Breast epithelium (tissue), 4 donors: ENCODE data around the gene GAN. TPM values are rescaled to one million over a fixed set of nuclear protein-coding genes. Genes with fewer than 3 reads are reported as not detected.
A peak's percentile ranks its signal among the peaks of the same experiment; 100 is the strongest.

Source experiments
- DNase-seq, 2 donors: peaks; one replicate each; pipeline ENCODE4 v3.0.0-alpha.2; 2019; ENCODE audit warnings: low spot score in 2 of 2
- H3K27ac ChIP-seq, 2 donors: fragments of 200-600 bp; sonication (generic) in 1 of 2; one replicate each; pipeline ENCODE4 v1.5.1; 2016 to 2019; ENCODE audit warnings: mild to moderate bottlenecking in 1 of 2
- H3K27me3 ChIP-seq, 2 donors: fragments of 200-600 bp; sonication (generic) in 1 of 2; one replicate each; pipeline versions ENCODE4 v1.5.1 to v1.6.0; 2017 to 2019; ENCODE audit warnings: control low read depth in 1 of 2, mild to moderate bottlenecking in 1 of 2
- H3K36me3 ChIP-seq: fragments of 200-600 bp; one replicate; pipeline ENCODE4 v1.5.1; 2019
- H3K4me1 ChIP-seq, 2 donors: fragments of 200-600 bp; sonication (generic); one replicate each; pipeline ENCODE4 v1.5.1; 2016 to 2019; ENCODE audit warnings: control low read depth in 1 of 2
- H3K4me3 ChIP-seq, 3 donors: fragments of 200-600 bp; sonication (generic); 1 replicate in 2 of 3; 2 replicates in 1 of 3; pipeline ENCODE4 v1.5.1; 2016 to 2019; ENCODE audit warnings: mild to moderate bottlenecking in 3 of 3, moderate library complexity in 2 of 3
- H3K9me3 ChIP-seq, 2 donors: fragments of 200-600 bp; sonication (generic) in 1 of 2; one replicate each; pipeline ENCODE4 v1.5.1; 2016 to 2019; ENCODE audit warnings: control low read depth in 1 of 2
- CTCF ChIP-seq, 3 donors: fragments of 450-650 bp; IDR thresholded peaks; one replicate each; pipeline ENCODE4 v1.5.1; 2016 to 2017; ENCODE audit warnings: antibody characterized with exemption in 3 of 3, mild to moderate bottlenecking in 3 of 3, moderate library complexity in 3 of 3
- POLR2A ChIP-seq: fragments of 450-650 bp; IDR thresholded peaks from one replicate; pipeline ENCODE4 v1.6.1; 2016; ENCODE audit warnings: antibody characterized with exemption, mild to moderate bottlenecking, moderate library complexity
- POLR2AphosphoS5 ChIP-seq, 3 donors: sonication (generic); formaldehyde crosslinking; IDR thresholded peaks; one replicate each; pipeline ENCODE4 v1.6.1; 2017; ENCODE audit warnings: antibody characterized with exemption in 3 of 3
- intact Hi-C: fragments of 100-400 bp; cut with DNase I; formaldehyde crosslinking; loops from one replicate; pipeline ENCODE4 v1.15.1; 2023; ENCODE audit warnings: low total_unique reads
- total RNA-seq, 3 donors: library from RNA; depleted of rRNA; stranded (reverse); fragments of >200 nt; gene quantifications; one replicate each; pipeline ENCODE4 v1.1.0, GENCODE V29; 2016

Gene GAN
- total RNA-seq, 3 donors from 2014 or later, result 7.5 to 15.7 (median 10.8) TPM

- H3K27ac ChIP-seq, result no peak overlapping the region
- intact Hi-C loops, result no loop called here
- no peak for TF ChIP-seq POLR2AphosphoS5 (IDR thresholded peaks at IDR 0.05)
- no peaks in the 10 kb centered on the region for H3K9me3 ChIP-seq
- no peaks in the 10 kb centered on the region for H3K4me1 ChIP-seq
- H3K27me3 ChIP-seq, result no peaks in the 10 kb centered on the region
- DNase-seq, result no peak
- no peaks in the 10 kb centered on the region for H3K36me3 ChIP-seq
- no peak overlapping the region for H3K4me3 ChIP-seq
These were observed 56.3 kb downstream of the GAN start for GRCh38 chr16:81371106-81371505.

GRCh38 chr16:81374550-81374949, 59.8 kb downstream of the GAN start:
- H3K9me3 ChIP-seq, result no peaks in the 10 kb centered on the region
- no peaks in the 10 kb centered on the region for H3K4me1 ChIP-seq
- H3K36me3 ChIP-seq, result peaks cover 8% of the 10 kb centered on the region
- no peak for DNase-seq
- TF ChIP-seq POLR2A, result no peak
- no peaks in the 10 kb centered on the region for H3K27me3 ChIP-seq
- no peak overlapping the region for H3K27ac ChIP-seq
- H3K4me3 ChIP-seq, result no peak overlapping the region
- intact Hi-C loops, result no loop called here

GRCh38 chr16:81376880-81377279, 62.1 kb downstream of the GAN start:
- intact Hi-C loops, result no loop called here
- no peaks in the 10 kb centered on the region for H3K9me3 ChIP-seq
- H3K27me3 ChIP-seq, result no peaks in the 10 kb centered on the region
- H3K4me3 ChIP-seq, result no peak overlapping the region
- no peaks in the 10 kb centered on the region for H3K4me1 ChIP-seq
- H3K27ac ChIP-seq, result no peak overlapping the region
- DNase-seq, result no peak
- TF ChIP-seq POLR2AphosphoS5 (IDR thresholded peaks at IDR 0.05), result no peak
- no peak for TF ChIP-seq POLR2A
- TF ChIP-seq CTCF (IDR thresholded peaks at IDR 0.05), result no peak
- H3K36me3 ChIP-seq, result peaks cover 8% of the 10 kb centered on the region

GRCh38 chr16:81378049-81378448, 63.3 kb downstream of the GAN start:
- Histone ChIP-seq H3K9me3 (no peaks in the 10 kb centered on the region), H3K4me1 (no peaks in the 10 kb centered on the region), H3K27ac (no peak overlapping the region), H3K36me3 (peaks cover 8% of the 10 kb centered on the region), H3K27me3 (no peaks in the 10 kb centered on the region), H3K4me3 (no peak overlapping the region)
- intact Hi-C loops, result no loop called here
- TF ChIP-seq POLR2A, result no peak
- no peak for TF ChIP-seq CTCF (IDR thresholded peaks at IDR 0.05)
- no peak for TF ChIP-seq POLR2AphosphoS5 (IDR thresholded peaks at IDR 0.05)
- DNase-seq, result no peak

- no peak for DNase-seq
- no peaks in the 10 kb centered on the region for H3K4me1 ChIP-seq
- no peak overlapping the region for H3K27ac ChIP-seq
- no peaks in the 10 kb centered on the region for H3K27me3 ChIP-seq
- TF ChIP-seq CTCF (IDR thresholded peaks at IDR 0.05) (no peak), POLR2AphosphoS5 (IDR thresholded peaks at IDR 0.05) (no peak), POLR2A (no peak)
- H3K36me3 ChIP-seq, result peaks cover 8% of the 10 kb centered on the region
- intact Hi-C loops, result no loop called here
- H3K9me3 ChIP-seq, result no peaks in the 10 kb centered on the region
- H3K4me3 ChIP-seq, result no peak overlapping the region
These were observed 66.2 kb downstream of the GAN start for GRCh38 chr16:81380932-81381331.

GRCh38 chr16:81384006-81384405, 69.2 kb downstream of the GAN start:
- H3K27ac ChIP-seq, result peak overlapping the region; percentile 44 to 62
- TF ChIP-seq CTCF (IDR thresholded peaks at IDR 0.05), result no peak
- TF ChIP-seq POLR2AphosphoS5 (IDR thresholded peaks at IDR 0.05), result no peak
- no peak for TF ChIP-seq POLR2A
- H3K27me3 ChIP-seq, result no peaks in the 10 kb centered on the region
- H3K9me3 ChIP-seq, result no peaks in the 10 kb centered on the region
- no peaks in the 10 kb centered on the region for H3K4me1 ChIP-seq
- DNase-seq, result no peak
- H3K4me3 ChIP-seq, result no peak overlapping the region
- intact Hi-C loops, result no loop called here
- no peaks in the 10 kb centered on the region for H3K36me3 ChIP-seq
